Measurements from ENCODE around the gene GALNT5.
A peak's percentile ranks its signal among the peaks of the same experiment; 100 is the strongest.
"Not testable (repeated sequence)": the region's sequence is repeated elsewhere in the genome, so short reads cannot be mapped to it uniquely, and the experiment has no call there.

The GALNT5 gene

DNA sequence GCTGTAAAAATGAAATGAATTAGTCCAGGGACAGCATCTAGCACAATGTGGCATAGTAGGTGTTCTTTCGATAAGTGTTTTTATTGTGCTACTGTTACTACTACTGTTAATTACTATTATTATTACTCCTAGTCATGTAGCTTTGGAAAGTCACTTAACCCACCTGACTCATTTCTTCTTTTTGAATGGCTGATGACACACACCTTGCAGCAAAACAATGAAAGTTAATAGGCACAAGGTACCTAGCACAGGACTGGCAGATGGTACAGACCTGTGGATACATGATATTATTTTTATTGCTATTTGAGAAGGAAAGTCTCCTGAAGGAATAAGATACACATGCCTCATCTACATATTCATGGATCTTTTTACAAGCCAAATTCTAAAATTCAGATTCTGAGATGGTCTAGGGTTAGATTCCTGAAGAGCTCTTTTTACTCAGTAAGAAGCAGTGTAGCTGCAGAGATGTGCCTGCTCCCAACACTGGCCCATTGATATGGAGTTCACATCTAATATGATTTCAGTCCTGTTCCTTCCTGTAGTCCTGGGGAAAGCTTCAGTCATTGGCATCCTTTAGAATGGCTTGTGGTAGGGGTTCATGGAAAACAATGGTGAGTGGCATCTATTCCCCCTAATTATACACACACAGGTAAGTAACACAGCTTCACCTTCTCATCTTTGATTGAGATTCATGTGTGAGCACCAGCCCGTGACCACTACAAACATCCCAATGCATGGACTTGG lies 76.0 kb downstream of the GALNT5 start:
- no peak for DNase-seq

DNA sequence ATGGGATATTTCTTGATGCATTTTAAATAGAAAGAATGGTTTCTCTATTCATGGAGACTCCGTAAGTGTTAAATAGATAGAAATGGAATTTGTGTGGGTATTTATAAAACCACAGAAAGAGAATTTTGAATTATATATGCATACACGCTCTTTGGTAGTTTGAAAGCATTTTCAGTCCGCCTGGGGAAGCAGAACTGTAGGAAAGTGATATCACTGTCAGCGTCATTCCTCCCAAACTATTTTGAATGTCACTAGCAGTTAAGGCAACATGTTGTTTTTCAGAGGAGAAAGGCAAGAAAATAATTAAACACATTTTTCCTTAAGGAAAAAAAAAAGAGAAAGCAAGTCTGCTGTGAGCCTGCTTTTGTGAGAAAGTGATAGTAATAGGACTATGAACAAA lies 76.8 kb downstream of the GALNT5 start:
- no peak for DNase-seq

DNA sequence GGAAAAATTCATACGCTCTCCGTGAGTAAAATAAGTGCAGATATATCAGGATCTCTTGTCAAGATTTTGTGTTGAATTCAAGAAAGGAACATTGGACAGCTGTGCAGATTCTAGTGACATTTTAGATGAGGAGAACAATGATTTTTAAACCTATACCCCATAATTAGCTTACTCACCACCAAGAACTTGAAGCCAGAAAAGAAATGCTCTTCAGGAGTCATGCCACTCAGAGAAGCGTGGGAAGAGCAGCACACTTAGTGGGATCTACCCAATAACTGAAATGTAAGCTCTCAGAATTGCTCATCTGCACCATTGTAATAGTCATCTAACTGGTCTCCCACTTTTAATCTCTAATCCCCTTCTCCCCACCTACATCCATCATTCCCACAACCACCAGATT lies 77.3 kb downstream of the GALNT5 start:
- DNase-seq = no peak

DNA sequence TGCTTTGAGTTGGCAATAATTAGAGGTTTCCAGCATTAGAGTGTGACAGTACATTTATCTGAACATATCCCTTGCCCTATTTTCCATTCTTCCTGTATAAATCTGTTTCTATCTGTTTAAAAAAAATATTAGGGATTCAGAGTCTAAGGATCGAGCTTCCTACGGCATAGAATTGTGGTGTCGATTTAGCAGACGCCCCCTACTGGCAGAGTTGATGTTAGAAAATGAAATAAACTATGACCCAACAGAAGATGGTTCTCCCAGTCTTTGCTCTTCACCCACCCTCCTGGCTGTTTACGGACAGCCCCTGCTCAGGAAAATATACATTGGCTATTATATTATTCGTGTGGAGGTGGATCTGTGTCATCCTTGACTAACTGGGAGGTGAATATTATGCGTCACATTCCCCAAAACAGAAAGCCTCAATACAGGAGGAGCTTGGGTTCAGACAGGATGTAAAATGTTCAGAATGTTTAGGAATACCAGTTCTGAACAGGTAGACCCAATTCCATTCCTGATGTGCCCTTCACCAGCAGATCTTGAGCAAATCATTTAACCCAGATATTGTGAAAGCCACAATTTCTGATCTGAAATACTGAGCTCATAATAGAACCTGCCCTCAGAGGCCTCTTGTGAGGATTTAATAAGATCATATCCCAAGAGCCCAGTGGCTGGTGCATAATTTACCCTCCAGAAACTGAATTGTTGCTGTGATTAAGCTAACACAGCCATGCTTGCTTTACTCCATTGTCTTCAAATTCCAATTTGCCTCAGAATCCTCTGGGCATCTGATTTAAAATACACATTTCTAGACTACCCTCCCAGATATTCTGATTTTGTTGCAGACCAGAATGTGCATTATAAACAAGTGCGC lies 78.9 kb downstream of the GALNT5 start:
- DNase-seq = peak; percentile 4

DNA sequence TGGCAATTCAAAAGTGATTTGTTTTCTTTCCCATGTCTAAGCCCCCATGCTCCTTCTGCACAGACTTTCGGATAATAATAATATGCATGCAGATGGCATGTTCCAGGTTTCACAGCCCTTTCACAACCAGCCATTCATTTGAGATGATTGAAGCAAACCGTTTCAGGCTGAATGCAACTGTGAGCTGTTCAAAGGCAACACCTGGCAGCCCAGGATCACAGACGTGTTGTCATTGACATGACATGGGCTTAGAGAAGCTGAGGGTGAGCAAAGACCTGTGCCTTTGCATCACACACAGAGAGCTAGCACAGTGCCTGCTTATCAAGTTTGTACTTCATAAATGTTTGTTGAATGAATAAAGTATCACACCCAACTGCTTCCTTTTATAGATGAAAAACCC lies 80.5 kb downstream of the GALNT5 start:
- DNase-seq = no peak

DNA sequence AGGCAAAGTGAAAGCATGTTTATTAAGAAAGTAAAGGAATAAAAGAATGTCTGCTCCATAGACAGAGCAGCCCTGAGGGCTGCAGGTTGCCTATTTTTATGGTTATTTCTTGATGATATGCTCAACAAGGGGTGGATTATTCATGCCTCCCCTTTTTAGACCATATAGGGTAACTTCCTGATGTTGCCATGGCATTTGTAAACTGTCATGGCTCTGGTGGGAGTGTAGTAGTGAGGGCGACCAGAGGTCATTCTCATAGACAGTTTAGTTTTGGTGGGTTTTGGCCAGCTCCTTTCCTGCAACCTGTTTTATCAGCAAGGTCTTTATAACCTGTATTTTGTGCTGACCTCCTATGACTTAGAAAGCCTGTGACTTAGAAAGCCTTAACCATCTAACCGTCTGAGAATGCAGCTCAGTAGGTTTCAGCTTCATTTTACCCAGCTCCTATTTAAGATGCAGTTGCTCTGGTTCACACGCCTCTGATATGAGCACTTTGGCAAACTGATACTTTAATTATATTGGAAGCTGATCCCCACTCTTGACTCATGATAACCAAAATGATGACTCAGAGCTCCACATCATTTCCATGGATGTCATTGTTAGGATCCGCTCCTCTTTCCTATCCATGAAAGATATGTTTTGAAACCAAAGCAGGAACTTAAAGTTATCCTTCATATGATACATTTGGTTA lies 82.6 kb downstream of the GALNT5 start:
- no peak for DNase-seq

DNA sequence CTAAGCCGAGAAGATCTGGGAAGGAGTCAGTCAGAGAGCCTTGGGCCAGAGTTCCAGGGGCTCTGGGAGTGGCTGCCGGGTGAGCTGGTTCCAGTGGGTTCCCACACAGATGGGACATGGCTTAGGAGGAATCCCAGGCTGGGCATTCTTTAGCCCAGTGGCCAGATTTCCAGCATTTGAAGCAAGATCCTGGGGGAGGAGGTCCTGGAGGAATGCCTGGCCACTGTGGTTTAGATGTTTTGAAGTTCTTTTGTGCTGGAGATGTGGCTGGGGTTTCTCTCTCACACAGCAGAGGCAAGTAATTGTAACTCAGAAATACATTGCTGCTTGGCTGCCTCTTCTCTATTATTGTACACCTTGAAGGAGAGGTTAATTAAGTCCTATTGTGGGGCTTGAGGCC lies 83.9 kb downstream of the GALNT5 start:
- DNase-seq = not testable (repeated sequence)

DNA sequence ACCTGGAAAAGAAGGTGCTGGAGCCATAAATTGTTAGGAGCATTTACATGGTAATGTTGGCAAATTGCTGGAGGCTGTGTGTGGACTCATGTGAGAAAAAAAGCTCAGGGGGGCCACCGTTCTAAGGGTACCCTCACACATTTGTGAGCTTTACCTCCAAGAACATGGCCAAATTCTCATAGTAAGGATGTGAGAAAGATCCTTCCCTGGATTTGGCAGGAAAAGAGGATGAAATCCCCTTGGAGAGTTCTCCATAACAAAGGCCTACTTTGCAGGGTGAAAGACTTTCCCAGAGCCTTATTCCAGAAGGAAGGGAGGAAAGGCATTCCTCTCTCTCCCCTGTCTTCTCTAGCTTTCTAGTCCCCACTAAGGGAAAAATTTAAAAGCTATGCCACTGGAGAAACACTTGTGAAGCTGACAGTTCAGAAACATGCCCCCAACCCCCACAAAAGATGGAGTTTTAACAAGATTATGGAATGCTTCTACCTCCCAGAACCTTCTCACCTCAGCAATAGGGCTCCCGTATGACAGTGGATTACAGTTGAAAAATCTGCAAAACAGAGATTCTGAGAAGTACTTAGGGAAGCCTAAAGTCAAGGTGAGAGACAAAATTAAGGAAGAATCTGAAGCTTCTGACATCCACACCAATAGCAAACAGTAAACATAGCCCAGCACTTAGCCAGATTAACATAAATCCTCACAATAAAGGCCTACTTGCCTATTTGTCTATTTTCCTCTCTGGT lies 88.3 kb downstream of the GALNT5 start:
- DNase-seq = no peak

DNA sequence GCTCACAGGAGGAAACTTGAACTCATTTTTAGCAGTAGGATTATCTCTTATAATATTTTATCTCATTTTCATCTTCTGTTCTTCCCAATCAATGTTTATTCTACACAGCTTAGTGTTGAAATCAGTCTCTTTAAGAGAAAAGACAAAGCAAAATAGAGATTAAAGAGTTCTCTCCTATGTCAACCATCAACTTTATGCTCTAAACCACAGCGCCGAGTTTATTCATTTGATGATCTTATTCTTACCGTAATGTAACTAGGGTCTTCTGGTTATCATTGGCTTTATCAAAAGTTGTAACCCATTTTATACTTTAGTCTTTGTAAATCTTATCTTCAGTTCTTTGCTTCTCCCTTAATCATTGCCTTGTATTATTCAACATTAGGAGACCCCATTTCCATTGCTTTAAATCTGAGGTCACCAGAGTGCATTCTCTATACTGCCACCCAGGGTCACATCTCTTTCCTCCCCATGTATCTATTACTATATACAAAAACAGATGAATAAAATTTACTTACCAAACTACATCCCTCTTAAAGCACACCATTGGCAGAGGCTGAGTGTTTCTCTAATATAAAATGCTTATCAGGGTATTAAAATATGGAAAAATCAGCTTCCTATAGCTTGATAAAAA lies 90.9 kb downstream of the GALNT5 start:
- no peak for DNase-seq

DNA sequence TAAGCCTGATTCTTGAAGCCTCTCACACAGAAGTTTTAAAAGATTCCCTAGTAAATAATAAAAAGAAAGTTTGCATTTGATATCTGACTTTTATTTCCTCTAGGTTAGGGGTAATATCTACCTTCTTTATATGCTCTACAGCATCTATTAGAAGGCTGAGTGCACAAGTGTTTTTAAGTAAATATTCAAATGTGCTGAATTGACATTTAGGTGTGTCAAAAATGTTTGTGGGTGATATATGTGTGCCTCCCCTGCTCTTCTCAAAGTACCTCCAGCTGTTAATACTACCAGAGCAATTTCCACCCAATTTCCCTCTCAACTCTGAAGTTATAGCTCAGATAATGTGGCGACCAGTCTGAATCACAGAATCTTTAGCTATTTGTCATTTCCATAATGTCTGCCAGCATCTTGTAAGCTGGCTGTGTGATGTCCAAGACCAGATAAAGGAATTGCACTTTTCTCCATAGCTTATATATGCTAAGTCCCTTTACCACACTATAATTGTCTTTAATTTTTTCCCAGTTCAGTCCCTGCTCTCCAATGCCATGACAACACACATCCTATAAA lies 92.5 kb downstream of the GALNT5 start:
- no peak for DNase-seq

DNA sequence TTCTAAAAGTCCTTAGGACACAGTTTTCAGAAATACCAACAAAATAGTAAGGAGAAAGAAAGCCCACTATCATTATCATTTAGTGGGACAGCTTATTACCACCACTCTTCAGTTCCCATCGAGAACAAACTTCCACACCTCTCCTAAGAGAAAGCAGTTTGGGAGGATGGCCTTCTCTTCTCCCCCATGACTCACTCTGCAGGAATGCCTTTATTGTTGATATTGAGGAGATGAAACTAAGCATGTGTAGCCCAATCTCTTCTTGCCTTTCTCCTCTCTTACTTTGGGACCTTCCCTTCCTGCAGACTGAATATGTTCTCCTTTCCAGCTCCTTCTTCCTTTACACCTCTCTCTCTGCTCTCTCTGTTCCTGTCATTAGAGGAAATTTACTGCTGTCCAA lies 98.1 kb downstream of the GALNT5 start:
- no peak for DNase-seq

DNA sequence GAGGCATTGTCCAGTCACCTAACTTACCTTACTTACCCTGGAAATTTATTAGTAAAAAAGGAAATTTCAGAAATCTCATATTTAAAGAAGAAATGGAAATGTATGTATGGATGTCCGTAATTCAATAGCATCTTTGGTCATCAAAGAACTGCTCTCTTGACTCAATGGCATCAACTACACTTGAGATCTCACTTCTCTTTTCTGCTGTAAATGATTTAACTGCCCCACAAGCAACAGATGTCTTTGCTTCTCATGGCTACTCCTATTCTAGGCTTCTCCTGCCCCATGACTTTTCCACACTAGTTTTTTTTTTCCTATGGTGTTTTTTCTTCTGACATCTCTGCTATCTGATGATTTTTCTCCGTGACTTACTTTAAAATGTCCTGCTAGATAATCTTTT lies 102.1 kb downstream of the GALNT5 start:
- DNase-seq = no peak

DNA sequence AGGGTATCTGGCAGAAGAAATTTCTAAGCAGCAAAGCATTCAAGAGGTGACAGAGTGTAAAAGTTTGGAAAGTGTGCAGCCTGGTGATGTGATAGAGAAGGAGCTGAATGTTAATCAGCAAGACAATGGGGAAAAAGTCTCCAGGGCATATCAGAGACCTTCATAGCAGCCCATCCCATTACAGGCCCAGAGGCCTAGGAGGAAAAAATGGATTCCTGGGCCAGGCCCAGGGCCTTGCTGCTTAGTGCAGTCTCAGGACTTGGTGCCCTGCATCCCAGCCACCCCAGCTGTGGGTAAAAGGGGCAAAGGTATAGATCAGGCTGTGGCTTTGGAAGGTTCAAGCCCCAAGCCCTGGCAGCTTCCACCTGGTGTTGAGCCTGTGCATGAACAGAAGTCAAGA lies 104.0 kb downstream of the GALNT5 start:
- DNase-seq = no peak

DNA sequence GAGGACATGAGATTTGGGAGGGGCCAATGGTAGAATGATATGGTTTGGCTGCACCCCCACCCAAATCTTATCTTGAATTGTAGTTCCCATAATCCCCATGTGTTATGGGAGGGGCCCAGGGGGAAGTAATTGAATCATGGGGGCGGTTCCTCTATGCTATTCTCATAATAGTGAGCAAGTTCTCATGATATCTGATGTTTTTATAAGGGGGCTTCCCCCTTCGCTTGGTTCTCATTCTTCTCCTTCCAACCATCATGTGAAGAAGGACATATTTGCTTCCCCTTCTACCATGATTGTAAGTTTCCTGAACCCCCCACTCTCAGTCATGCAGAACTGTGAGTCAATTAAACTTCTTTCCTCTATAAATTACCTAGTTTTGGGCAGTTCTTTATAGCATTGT lies 105.1 kb downstream of the GALNT5 start:
- DNase-seq = no peak

DNA sequence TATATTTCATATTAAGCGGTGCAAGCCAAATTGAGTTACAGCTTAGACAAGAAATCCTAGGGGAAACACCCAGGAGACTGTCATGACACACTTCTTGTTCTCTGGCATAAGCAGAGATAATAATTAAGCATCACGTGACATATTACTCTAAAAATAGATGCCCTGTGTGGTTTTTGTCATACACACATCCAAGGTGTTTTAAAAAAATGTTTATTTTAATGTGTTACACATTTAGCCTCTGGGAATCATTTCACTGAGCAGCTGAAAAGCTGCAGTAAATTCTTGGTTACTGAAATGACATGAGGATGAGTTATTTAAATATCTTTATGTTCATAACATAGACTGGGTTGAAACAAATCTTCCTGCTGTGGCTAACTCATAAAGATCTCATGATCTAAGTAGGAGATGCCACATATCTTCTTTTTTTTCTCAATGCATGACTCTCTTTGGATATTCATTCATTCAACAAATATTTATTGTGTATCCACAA lies 106.2 kb downstream of the GALNT5 start:
- no peak for DNase-seq
